ENCODE data around the gene CD22. TPM values are rescaled to one million over a fixed set of nuclear protein-coding genes. Genes with fewer than 3 reads are reported as not detected.

CD22 gene
- total and polyA plus RNA-seq, 2 of the 13 experiments (the other 11 are each of a cell fraction or from before 2014, with no cell fraction given) = 0.71 to 1.7 TPM

DNA sequence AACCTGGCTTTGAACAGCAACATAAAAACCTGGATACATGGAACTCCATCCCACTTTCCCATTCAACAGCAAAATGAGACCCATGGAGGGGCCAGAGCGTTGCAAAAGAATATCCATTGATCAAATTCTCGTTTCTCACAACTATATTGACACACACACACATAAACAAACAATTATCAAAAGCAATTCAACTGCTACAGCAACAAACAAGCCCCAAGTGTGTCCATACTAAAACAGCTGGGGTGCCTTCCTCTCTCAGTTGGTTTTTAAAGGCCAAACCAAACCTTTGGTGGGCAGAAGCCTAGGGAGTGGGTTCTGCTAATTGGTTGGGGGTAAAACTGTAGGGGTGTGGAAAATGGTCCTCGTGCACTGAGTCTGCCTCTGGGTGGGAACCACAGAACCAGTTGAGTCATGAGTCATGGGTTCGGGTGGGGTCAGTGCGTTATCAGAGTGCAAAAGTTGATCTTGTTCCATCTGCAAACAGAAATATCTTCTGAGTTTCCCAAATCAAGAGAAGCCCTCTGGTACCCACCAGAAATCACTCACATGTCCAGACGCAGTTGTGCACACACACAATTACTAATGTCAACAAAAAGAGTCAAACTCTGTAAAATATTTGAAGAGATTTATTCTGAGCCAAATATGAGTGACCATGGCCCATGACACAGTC lies 60.3 kb downstream of the CD22 start (continued):
- TF ChIP-seq ZIK1 (CRISPR knock-in tag; IDR thresholded peaks at IDR 0.05; ENCODE audit: borderline replicate concordance, low read depth) (no peak), NR2C2 (CRISPR knock-in tag; IDR thresholded peaks at IDR 0.05; ENCODE audit: borderline replicate concordance) (no peak; the same call in 1 of the 2 replicates), SMAD3 (CRISPR knock-in tag; IDR thresholded peaks at IDR 0.05) (no peak), ATF1 (CRISPR knock-in tag; IDR thresholded peaks at IDR 0.05) (no peak), NFATC3 (CRISPR knock-in tag; IDR thresholded peaks at IDR 0.05) (no peak), NFIC (IDR thresholded peaks at IDR 0.05; ENCODE audit: low read length) (no peak), SRSF1 (optimal IDR thresholded peaks at IDR 0.05; ENCODE audit: low read depth, low read length) (no peak), ZNF550 (CRISPR knock-in tag; IDR thresholded peaks at IDR 0.05; ENCODE audit: borderline replicate concordance) (no peak), ZNF10 (CRISPR knock-in tag; IDR thresholded peaks at IDR 0.05; ENCODE audit: borderline replicate concordance, low read depth) (no peak), ZNF607 (CRISPR knock-in tag; IDR thresholded peaks at IDR 0.05; ENCODE audit: borderline replicate concordance) (no peak), SIX4 (CRISPR knock-in tag; IDR thresholded peaks at IDR 0.05) (no peak), CCDC6 (CRISPR knock-in tag; IDR thresholded peaks at IDR 0.05) (no peak), FOXP1 (IDR thresholded peaks at IDR 0.05) (no peak), FOXP1 (CRISPR knock-in tag; IDR thresholded peaks at IDR 0.05) (no peak; the same call in 1 of the 2 replicates), ASH2L (IDR thresholded peaks at IDR 0.05; ENCODE audit: insufficient read length, low read depth, low read length) (no peak), ZNF496 (CRISPR knock-in tag; IDR thresholded peaks at IDR 0.05; ENCODE audit: insufficient replicate concordance) (no peak), BCL6 (CRISPR knock-in tag; IDR thresholded peaks at IDR 0.05) (0 out of 2 replicates have a peak, but pooled peaks have one; percentile 17), RBAK (CRISPR knock-in tag; IDR thresholded peaks at IDR 0.05) (no peak)
- TF ChIP-seq, protein P1, sequence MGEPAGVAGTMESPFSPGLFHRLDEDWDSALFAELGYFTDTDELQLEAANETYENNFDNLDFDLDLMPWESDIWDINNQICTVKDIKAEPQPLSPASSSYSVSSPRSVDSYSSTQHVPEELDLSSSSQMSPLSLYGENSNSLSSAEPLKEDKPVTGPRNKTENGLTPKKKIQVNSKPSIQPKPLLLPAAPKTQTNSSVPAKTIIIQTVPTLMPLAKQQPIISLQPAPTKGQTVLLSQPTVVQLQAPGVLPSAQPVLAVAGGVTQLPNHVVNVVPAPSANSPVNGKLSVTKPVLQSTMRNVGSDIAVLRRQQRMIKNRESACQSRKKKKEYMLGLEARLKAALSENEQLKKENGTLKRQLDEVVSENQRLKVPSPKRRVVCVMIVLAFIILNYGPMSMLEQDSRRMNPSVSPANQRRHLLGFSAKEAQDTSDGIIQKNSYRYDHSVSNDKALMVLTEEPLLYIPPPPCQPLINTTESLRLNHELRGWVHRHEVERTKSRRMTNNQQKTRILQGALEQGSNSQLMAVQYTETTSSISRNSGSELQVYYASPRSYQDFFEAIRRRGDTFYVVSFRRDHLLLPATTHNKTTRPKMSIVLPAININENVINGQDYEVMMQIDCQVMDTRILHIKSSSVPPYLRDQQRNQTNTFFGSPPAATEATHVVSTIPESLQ (CRISPR knock-in tag; conservative IDR thresholded peaks at IDR 0.05) = no peak
- TF ChIP-seq, protein P2, sequence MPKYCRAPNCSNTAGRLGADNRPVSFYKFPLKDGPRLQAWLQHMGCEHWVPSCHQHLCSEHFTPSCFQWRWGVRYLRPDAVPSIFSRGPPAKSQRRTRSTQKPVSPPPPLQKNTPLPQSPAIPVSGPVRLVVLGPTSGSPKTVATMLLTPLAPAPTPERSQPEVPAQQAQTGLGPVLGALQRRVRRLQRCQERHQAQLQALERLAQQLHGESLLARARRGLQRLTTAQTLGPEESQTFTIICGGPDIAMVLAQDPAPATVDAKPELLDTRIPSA (CRISPR knock-in tag; IDR thresholded peaks at IDR 0.05; ENCODE audit: borderline replicate concordance) = no peak
- TF ChIP-seq, protein P3, sequence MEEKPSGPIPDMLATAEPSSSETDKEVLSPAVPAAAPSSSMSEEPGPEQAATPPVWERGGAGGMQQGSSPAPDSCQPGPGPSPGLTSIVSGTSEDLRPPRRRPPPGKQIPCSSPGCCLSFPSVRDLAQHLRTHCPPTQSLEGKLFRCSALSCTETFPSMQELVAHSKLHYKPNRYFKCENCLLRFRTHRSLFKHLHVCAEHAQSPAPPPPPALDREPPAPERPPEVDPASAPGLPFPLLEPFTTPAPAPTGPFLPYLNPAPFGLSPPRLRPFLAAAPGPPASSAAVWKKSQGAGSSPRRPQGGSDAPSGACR (CRISPR knock-in tag; IDR thresholded peaks at IDR 0.05) = peak; percentile 60
- TF ChIP-seq, protein P4, sequence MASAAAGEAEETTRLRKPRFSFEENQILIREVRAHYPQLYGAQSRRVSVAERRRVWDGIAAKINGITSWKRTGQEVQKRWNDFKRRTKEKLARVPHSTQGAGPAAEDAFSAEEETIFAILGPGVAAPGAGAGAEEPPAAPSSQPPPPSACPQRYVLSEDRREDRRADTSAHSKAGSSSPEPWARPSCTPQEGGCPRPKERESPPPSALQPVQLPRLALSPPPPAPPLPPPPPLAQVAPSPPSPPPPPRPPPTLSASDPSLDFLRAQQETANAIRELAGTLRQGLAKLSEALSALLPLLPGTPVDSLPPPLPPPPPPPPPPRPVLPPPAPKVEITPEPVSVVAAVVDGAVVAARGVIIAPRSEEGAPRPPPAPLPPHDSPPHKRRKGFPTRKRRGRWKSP (CRISPR knock-in tag; IDR thresholded peaks at IDR 0.05) = no peak
- TF ChIP-seq, protein P5, sequence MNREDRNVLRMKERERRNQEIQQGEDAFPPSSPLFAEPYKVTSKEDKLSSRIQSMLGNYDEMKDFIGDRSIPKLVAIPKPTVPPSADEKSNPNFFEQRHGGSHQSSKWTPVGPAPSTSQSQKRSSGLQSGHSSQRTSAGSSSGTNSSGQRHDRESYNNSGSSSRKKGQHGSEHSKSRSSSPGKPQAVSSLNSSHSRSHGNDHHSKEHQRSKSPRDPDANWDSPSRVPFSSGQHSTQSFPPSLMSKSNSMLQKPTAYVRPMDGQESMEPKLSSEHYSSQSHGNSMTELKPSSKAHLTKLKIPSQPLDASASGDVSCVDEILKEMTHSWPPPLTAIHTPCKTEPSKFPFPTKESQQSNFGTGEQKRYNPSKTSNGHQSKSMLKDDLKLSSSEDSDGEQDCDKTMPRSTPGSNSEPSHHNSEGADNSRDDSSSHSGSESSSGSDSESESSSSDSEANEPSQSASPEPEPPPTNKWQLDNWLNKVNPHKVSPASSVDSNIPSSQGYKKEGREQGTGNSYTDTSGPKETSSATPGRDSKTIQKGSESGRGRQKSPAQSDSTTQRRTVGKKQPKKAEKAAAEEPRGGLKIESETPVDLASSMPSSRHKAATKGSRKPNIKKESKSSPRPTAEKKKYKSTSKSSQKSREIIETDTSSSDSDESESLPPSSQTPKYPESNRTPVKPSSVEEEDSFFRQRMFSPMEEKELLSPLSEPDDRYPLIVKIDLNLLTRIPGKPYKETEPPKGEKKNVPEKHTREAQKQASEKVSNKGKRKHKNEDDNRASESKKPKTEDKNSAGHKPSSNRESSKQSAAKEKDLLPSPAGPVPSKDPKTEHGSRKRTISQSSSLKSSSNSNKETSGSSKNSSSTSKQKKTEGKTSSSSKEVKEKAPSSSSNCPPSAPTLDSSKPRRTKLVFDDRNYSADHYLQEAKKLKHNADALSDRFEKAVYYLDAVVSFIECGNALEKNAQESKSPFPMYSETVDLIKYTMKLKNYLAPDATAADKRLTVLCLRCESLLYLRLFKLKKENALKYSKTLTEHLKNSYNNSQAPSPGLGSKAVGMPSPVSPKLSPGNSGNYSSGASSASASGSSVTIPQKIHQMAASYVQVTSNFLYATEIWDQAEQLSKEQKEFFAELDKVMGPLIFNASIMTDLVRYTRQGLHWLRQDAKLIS (CRISPR knock-in tag; IDR thresholded peaks at IDR 0.05) = no peak

Measured in HepG2 (cell line).